HG03097 (cell line): Measurements from ENCODE around the gene RFC4.
A peak's percentile ranks its signal among the peaks of the same experiment; 100 is the strongest.
"Not testable (repeated sequence)": the region's sequence is repeated elsewhere in the genome, so short reads cannot be mapped to it uniquely, and the experiment has no call there.

ENCODE experiments used
- ATAC-seq: cut with Tn5 transposase; IDR thresholded peaks from one replicate; pipeline ENCODE4 v1.9.1; 2021; ENCODE audit not compliant: unreplicated experiment, low FRiP score

The RFC4 gene, protein sequence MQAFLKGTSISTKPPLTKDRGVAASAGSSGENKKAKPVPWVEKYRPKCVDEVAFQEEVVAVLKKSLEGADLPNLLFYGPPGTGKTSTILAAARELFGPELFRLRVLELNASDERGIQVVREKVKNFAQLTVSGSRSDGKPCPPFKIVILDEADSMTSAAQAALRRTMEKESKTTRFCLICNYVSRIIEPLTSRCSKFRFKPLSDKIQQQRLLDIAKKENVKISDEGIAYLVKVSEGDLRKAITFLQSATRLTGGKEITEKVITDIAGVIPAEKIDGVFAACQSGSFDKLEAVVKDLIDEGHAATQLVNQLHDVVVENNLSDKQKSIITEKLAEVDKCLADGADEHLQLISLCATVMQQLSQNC

DNA sequence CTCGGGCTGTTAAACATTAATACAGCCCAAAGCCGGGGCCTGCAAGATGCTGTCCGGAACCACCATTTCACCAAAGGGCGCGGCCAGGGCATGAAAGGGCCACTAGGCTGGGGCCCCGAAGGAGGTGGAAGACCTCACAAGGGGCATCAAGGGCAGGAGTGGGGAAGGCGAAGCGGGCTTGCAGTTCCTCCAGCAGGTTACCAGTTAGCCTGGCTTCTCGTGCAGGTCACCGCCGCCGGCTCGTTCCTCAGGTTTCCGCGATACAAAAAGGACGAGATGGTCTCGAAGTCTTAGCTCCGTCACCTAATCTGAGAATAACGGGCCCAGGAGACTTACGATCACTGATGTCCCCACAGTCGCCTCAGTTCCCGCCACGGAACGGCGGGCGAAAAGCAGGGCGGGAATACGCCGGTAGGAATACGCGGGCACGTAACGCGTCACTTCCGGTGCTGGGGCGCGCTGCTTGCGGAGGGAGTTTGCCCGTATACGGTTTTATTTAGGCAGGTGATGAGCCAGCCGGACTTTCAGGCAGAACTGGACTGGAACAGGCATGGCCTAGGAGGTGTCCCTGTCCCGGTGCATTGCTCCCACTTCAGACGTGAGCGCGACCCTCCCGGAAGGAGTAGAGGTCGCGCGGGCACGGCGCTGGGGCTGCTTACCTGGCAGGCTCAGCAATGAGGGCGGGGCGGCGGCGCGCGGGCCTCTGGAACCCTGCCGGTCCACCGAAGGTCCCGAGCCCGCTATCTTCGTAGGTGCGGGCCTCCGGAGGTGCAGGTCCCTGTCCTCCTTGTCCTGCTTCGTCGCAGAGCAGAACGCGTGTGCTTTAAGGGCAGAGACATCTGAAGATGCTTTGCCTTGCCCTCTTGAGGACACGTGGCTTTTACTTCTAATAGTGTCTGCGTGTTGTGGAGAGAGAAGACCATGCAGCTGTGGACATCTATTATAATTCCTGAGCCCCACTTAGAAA is at the start of gene RFC4:
Gene RFC4, minus strand, starts transcription at position 394 of the 967 bp plus-strand sequence. CDS start 1,769 bp downstream, outside the sequence.
- ATAC-seq = peak; percentile 80

DNA sequence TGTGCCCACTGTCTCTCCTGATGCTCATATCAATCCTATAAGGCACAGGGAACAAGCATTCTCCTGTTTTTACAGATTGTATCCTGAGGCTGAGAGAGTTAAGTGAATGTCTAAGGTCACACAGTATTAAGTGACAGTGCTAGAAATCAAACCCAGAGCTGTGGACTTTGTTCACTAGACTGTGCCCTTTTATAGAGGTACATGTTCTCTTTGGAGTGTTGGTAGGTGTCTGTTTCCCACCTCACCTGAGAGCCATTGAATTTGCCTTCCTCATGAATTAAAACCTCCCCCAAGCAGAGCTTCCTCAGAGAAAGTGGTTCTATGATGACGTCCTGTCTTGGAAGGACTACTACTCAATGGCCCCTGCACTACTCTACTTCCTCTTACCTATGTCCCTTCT is 48.7 kb upstream of the RFC4 start:
- no peak for ATAC-seq

DNA sequence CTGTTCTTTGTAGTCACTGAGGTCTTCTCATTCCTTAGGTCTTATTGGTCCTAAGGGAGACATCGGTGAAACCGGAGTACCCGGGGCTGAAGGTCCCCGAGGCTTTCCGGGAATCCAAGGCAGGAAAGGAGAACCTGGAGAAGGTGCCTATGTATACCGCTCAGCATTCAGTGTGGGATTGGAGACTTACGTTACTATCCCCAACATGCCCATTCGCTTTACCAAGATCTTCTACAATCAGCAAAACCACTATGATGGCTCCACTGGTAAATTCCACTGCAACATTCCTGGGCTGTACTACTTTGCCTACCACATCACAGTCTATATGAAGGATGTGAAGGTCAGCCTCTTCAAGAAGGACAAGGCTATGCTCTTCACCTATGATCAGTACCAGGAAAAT is 47.9 kb upstream of the RFC4 start:
- ATAC-seq = no peak

DNA sequence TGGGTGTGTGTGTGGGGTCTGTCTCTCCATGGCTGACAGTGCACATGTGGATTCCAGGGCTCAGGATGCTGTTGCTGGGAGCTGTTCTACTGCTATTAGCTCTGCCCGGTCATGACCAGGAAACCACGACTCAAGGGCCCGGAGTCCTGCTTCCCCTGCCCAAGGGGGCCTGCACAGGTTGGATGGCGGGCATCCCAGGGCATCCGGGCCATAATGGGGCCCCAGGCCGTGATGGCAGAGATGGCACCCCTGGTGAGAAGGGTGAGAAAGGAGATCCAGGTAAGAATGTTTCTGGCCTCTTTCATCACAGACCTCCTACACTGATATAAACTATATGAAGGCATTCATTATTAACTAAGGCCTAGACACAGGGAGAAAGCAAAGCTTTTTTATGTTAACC is 46.7 kb upstream of the RFC4 start:
- ATAC-seq = no peak

DNA sequence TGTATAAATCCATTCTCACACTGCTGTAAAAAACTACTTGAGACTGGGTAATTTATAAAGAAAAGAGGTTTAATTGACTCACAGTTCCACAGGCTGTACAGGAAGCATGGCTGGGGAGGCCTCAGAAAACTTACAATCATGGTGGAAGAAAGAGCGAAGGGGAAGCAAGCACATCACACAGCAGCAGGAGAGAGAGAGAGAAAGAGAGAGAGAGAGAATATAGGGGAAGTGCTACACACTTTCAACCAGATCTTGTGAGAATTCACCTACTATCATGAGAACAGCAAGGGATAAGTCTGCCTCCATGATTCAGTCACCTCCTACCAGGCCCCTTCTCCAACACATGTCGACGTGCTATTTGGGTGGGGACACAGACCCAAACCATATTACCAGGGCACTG is 45.6 kb upstream of the RFC4 start:
- ATAC-seq = not testable (repeated sequence)

DNA sequence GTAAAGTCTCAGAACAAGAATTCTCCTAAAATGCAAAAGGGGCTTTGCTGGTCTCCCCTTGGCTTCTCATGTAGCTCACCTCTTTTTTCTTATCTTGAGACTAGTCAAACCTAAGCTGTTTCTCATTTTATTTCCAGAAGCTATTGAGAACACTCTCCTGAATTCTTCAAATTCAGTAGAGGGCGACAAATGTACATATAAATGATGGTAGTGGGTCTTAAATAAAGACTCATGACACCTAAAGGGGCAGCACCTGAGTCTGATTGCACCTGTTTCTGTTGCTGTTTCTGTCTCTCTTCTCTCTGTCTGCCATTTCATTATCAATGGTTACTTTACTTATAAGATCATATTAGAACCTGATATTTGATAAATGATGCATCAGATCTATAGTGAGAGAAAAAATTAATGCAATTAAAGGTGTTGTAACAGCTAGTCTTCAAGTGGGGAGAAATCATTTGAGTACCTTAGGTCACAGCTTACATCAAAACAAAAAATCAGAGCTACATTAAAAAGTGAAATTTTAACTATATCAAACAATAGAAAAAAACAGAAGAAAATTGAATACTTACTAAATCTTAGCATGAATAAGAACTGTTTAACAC is 43.2 kb upstream of the RFC4 start:
- ATAC-seq = no peak

DNA sequence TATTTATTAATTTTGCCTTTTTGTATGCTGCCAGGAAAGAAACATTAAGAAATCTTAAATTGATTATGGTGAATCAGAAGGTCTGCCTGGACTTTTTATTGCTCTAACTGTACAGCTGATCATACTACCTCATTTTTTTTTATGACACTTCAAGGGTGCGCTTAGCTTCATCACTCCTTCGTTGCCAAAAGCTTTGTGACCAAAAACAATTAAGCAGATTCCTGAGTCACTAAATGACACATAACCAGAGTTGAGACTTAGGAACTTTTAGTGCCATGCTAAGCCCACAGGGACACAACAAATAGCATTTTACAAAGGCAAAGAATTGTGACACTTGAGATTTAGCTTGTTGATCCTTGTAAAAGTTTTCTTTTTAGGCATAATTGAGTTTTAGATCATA is 41.2 kb upstream of the RFC4 start:
- ATAC-seq = no peak

DNA sequence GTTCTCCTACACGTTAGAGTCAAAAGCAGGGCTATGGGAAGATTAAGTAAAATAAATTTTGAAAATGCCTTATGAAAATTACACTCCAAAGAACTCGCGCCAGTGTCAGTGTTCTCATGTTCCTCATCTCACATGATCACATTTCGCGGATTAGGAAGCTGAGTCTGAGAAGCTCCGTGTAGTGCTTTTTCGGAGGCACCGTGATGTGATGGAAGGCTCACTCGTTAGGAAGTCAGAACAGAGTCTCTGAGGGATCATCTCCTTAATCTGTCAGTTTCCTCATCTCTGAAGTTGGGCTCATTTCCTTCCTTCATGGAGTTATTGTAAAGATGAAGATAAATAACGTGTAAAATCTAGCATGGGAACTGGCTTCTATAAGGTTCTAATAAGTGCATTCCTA is 39.5 kb upstream of the RFC4 start:
- ATAC-seq = no peak

DNA sequence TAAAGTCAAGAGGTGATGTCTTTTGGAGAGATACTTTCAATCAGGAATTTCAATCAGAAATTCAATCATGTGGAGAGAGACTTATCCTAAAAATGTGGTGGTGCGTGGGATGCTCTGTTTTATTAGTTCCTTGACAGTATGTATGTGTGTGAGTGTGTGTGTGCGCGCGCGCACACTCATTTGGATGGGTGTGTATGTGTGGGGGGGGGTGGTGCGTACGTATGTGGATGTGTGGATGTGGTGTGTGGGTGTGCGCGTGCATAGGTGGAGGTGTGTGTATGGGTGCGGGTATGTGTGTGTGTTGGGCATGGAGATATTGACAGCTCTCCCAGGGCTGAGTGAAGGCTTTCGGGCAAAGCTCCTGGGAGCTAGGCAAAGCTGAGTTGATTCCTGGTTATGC is 38.6 kb upstream of the RFC4 start:
- no peak for ATAC-seq

DNA sequence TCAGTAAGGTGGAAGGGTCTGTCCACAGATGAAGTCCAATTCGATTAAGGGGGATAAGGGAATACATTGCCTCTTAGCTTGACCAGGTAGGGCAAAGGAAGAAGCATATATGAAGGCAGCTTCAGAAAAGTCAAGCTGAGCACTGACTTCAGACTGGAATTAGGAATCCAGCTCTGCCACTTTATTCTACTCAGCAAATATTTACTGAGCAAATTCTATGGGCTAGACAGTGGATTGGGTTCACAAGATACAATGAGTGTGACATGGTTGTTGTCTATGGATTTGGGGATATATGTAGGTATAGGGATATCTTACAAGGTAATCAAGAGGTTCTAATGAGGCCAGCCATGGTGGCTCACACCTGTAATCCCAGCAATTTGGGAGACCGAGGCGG is 36.8 kb upstream of the RFC4 start:
- ATAC-seq = no peak

DNA sequence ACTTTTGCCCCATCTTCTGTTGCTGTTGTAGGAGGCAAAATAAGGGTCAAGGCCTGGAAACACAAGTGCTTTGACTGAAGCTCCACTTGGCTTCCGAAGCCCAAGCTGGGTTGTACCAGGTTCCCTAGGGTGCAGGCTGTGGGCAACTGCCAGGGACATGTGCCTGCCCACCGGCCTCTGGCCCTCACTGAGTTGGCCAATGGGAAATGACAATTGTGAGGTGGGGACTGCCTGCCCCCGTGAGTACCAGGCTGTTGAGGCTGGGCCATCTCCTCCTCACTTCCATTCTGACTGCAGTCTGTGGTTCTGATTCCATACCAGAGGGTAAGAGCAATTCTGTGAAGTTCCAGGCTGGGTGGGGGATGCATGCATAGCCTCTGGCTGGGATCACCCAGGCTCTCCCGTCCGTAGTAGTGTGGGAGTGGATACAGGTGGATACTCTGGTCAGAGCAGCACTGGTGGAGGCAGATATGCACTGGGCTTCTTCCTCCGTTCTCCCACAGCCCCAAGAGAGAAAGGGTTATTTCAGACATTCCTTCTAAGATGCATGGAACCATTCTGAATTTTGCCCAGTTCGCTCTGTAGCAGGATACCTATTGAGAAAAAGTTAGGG is 36.2 kb upstream of the RFC4 start, which contains the start of gene ADIPOQ:
Gene ADIPOQ, plus strand, starts transcription at position 285 of the 613 bp plus-strand sequence. CDS start 10,349 bp downstream, outside the sequence.
- no peak for ATAC-seq

DNA sequence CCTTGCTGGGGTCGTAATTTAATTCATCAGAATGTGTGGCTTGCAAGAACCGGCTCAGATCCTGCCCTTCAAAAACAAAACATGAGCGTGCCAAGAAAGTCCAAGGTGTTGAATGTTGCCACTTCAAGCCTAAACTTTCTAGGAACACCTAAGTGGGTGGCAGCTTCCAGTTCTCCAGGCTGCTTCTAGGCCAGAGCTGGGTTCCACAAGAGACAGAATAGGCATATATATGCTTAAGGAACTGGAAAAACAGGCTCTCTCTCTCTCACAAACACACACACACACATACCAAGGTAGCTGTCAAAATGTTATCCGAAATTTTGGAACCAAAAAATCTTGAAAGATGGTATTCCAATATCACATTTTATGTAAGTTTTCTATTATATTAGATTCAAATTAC is 35.3 kb upstream of the RFC4 start:
- no peak for ATAC-seq

DNA sequence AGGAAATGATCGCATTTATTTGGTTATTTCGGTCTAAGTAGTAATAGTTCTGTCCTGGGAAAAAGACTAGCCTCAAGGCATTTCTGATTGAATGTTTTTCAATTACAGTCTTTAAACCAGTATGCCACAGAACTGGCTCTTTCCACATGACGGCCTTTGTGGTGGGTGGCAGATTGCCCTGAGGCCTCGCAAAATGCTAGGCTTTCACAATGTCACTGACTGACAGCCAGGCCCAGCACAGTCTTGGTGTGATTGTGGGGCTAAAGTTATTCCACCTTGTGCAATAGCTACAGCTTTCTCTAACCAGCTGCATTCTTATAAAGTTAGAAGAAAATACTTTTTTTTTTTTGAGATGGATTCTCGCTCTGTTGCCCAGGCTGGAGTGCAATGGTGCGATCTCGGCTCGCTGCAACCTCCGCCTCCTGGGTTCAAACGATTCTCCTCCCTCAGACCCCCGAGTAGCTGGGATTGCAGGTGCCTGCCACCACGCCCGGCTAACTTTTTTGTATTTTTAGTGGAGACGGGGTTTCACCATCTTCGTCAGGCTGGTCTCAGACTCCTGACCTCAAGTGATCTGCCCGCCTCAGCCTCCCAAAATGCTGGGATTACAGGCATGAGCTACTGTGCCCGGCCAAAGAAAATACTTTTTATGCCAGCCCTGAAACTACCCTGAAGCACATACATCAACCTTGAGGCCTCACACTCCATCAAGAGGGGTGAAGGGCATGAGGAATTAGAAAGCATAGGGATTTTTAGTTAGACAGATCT is 33.8 kb upstream of the RFC4 start:
- ATAC-seq = no peak

DNA sequence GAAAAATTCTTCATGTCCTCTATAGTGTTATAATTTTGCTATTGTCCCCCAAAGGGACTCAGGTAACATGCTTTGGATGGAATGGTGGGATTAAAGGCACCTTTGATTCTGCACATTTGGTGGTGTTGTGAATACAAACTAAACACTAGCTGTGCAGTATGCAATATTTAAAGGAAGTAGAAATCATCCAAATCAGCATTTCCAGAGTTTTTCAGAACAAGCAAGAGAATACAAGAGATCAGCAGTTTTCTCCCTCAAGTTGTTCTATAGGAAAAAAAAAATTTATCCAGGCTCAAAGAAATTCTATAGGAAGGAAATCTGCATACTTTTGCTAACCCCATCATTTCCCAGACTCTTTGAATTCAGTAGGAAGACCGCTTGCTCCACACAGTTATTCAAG is 26.0 kb upstream of the RFC4 start:
- ATAC-seq = no peak

DNA sequence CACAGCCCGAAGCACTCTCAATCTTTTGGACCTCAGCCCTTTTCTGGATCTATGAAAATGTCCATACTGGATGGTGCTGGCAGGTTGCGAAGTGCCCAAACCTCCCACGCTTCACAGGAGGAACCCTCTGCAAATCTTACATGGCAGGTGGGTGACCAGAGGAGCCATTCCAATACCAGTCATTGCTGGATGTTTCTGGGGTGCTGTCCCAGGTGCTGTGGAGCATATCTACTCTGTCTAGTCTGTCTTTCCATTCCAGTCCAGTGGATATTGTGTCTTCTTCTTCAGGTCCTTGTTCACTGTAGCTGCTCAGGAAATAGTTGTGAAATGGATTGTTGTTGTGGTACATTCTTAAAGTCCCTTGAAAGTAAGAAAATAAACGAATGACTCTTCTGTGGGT is 25.5 kb upstream of the RFC4 start:
- ATAC-seq = no peak

DNA sequence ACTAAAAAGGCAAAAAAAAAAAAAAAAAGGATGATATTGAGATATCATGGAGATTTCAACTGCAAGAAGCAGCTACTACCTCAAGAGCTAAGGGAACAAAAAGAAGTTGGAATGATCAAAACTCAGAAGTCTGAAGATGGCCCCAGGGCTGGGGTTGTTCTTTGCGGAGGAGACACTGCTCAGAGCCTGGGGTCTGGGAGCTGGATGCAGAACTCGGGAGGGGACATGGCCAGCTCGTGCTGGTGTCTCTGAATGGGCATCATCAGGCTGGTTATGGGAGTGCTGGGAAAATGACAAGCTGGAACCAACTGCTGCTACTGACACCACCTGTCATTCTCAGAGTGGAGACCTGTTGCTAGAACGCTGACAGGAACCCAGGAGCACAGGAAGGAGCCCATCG is 22.1 kb upstream of the RFC4 start:
- ATAC-seq = no peak

DNA sequence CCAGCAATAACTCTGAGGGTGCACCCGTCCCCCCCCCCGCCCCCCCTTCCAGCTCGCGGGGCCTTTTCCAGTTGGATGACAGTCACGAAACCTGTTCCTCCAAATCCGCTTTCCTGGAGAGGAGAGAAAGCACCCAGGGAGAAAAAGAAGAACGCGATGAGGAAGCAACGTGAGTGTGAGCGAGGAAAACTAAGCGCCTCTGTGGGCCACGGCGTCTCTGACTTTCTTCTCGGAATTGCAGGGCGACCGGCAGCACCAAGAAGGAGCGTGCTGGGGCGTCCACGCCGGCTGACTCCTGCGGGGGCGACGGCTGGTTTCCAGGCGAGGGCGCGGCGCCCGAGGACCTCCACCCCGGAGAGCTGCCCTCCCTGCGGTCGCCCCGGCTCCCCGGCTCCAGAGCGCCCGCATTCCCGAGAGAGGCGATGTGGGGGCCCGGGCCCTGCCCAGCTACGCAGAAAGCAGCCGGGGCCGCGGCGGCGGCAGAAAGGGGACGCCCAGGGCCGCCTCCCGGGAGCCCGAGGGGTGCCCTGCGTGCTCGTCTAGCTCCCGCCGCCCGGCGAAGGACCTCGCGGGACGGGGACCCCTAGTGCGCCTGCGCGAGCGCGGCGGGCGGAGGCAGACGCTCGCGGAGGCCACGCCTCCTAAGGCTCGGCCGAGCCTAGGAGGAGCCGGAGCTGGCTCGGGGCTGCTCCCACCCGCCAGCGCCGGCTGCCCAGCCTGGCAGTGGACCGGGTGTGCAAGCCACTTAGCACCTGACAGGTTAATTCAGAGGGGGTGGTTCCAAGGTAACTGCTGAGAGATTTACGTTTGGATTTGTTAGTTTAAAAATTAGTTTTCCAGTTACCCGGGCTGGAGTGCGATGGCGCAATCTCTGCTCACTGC is 20.9 kb upstream of the RFC4 start:
- ATAC-seq = peak; percentile 83

DNA sequence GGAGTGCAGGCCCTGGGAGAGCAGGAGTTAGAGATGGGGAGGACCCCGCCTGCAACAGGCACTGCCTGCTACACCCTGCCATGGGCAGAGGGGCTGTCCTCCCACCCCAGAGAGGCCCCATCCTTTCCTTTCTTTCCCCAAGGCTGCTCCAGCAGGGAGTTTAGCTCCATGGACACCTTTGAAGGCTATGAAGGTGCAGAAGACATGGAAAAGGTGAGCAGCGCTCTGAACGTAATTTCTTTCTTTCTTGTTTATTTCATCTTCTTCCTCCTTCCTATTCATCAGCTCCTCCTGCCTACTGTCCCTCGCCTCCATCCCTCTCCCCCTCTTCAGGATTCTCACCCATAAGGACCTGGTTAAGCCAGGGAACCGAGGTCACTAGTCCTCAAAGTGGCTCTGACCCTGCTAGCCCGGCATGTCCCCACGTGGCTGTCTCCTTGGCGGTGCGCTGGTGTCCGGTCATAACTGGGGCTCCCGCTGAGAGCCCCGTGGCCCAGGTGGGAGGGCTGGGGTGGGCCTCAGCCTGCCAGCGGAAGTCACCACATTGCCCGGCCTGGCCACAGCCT is 20.2 kb upstream of the RFC4 start:
- no peak for ATAC-seq
